Coronary artery (tissue), 2 donors: ENCODE measurements around the gene TSPAN3.

Experiments
- DNase-seq: peaks from one replicate; pipeline ENCODE4 v3.0.0-alpha.2; 2017; ENCODE audit warnings: low spot score
- H3K27ac ChIP-seq, 2 donors: fragments of 200-600 bp; sonication (generic); one replicate each; pipeline ENCODE4 v1.5.1; 2016 to 2019
- H3K4me3 ChIP-seq: fragments of 200-600 bp; sonication (generic); 2 replicates; pipeline ENCODE4 v1.5.1; 2016; ENCODE audit warnings: mild to moderate bottlenecking, moderate library complexity
- CTCF ChIP-seq: fragments of 200-600 bp; sonication (generic); IDR thresholded peaks from one replicate; pipeline ENCODE4 v1.5.1; 2019; ENCODE audit warnings: antibody characterized with exemption

TSPAN3 gene

GRCh38 chr15:77039217-77039533, 31.7 kb downstream of the TSPAN3 start:
- Histone ChIP-seq H3K27ac (no peak overlapping the region), H3K4me3 (no peak overlapping the region)
- DNase-seq, result no peak
- TF ChIP-seq CTCF, result no peak

- no peak for DNase-seq
- Histone ChIP-seq H3K4me3 (no peak overlapping the region), H3K27ac (no peak overlapping the region)
- no peak for TF ChIP-seq CTCF
These were observed 32.3 kb downstream of the TSPAN3 start for GRCh38 chr15:77038312-77039216.

GRCh38 chr15:77037388-77038209, 33.3 kb downstream of the TSPAN3 start:
- Histone ChIP-seq H3K4me3 (no peak overlapping the region), H3K27ac (no peak overlapping the region)
- DNase-seq, result peak; percentile 70
- no peak for TF ChIP-seq CTCF

GRCh38 chr15:77036537-77037387, 34.1 kb downstream of the TSPAN3 start:
- no peak overlapping the region for H3K27ac ChIP-seq
- H3K4me3 ChIP-seq, result no peak overlapping the region
- peak; percentile 67 for DNase-seq
- no peak for TF ChIP-seq CTCF

GRCh38 chr15:77035999-77036471, 34.9 kb downstream of the TSPAN3 start:
- TF ChIP-seq CTCF, result no peak
- Histone ChIP-seq H3K4me3 (no peak overlapping the region), H3K27ac (no peak overlapping the region)
- peak; percentile 56 for DNase-seq

GRCh38 chr15:77035584-77035983, 35.3 kb downstream of the TSPAN3 start:
- H3K27ac ChIP-seq, result no peak overlapping the region
- no peak for TF ChIP-seq CTCF
- DNase-seq, result peak; percentile 65
- H3K4me3 ChIP-seq, result no peak overlapping the region
